ENCODE measurements around the gene MYT1. TPM values are rescaled to one million over a fixed set of nuclear protein-coding genes. Genes with fewer than 3 reads are reported as not detected.

The MYT1 gene
- total RNA-seq, 4 donors from 2014 or later = not detected

- Histone ChIP-seq H3K27ac (replicated peaks in 1 of 4) (no peak overlapping the region), H3K27me3 (peaks cover 0 to 37% (median under 1%) of the 10 kb centered on the region in 4 donors), H3K4me1 (no peaks in the 10 kb centered on the region), H3K9me3 (no peaks in the 10 kb centered on the region), H3K4me3 (no peak overlapping the region), H3K36me3 (no peaks in the 10 kb centered on the region)
- 80% methylated on average over 32 of the region's 32 CpGs for WGBS
- intact Hi-C loops (cut with DNase I) = no loop called here
- no peak for DNase-seq (ENCODE audit: extremely low spot score)
- TF ChIP-seq POLR2AphosphoS5 (IDR thresholded peaks at IDR 0.05) (no peak), POLR2A (IDR thresholded peaks at IDR 0.05; ENCODE audit: low read depth) (no peak), EP300 (IDR thresholded peaks at IDR 0.05) (no peak)
- TF ChIP-seq, protein P1, sequence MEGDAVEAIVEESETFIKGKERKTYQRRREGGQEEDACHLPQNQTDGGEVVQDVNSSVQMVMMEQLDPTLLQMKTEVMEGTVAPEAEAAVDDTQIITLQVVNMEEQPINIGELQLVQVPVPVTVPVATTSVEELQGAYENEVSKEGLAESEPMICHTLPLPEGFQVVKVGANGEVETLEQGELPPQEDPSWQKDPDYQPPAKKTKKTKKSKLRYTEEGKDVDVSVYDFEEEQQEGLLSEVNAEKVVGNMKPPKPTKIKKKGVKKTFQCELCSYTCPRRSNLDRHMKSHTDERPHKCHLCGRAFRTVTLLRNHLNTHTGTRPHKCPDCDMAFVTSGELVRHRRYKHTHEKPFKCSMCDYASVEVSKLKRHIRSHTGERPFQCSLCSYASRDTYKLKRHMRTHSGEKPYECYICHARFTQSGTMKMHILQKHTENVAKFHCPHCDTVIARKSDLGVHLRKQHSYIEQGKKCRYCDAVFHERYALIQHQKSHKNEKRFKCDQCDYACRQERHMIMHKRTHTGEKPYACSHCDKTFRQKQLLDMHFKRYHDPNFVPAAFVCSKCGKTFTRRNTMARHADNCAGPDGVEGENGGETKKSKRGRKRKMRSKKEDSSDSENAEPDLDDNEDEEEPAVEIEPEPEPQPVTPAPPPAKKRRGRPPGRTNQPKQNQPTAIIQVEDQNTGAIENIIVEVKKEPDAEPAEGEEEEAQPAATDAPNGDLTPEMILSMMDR (IDR thresholded peaks at IDR 0.05) = no peak
Measured at GRCh38 chr20:64136004-64136710, 28.1 kb upstream of the MYT1 start.

GRCh38 chr20:64137598-64138031, 26.6 kb upstream of the MYT1 start:
- Histone ChIP-seq H3K36me3 (no peaks in the 10 kb centered on the region), H3K27me3 (peaks cover 0 to 48% (median 2%) of the 10 kb centered on the region in 4 donors), H3K4me1 (no peaks in the 10 kb centered on the region), H3K4me3 (no peak overlapping the region), H3K27ac (replicated peaks in 1 of 4) (no peak overlapping the region), H3K9me3 (no peaks in the 10 kb centered on the region)
- TF ChIP-seq, protein P1 (IDR thresholded peaks at IDR 0.05) = no peak
- intact Hi-C loops (cut with DNase I) = no loop called here
- 78% methylated on average over 4 of the region's 6 CpGs for WGBS
- DNase-seq (ENCODE audit: extremely low spot score) = no peak

DNA sequence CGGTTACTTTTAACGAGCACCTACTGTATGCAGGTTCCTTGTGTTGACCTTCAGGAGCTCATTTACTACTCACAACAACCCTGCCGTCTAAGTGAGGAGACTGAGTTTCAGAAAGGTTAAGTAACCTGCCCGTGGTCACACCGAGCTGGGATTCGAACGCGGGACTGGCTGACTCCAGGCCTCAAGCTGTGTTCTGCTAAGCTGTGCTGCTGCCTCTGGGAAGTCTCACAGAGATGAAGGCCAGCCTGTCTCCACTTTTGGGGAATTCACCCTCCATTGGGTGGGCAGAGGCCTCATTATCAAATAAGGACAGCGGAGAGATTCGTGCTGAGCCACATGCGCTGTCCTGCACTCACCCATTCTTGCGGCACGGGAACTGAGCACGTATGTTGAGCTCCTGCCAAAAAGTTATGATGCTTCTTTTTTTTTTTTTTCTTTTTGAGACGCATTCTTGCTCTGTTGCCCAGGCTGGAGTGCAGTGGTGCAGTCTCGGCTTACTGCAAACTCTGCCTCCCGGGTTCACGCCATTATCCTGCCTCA, 25.9 kb upstream of the MYT1 start:
- intact Hi-C loops (cut with DNase I) = no loop called here
- no peak overlapping the region for H3K27ac ChIP-seq (replicated peaks in 1 of 4)
- H3K4me1 ChIP-seq = no peaks in the 10 kb centered on the region
- no peak for DNase-seq (ENCODE audit: extremely low spot score)
- TF ChIP-seq POLR2AphosphoS5 (IDR thresholded peaks at IDR 0.05) (no peak), POLR2A (IDR thresholded peaks at IDR 0.05; ENCODE audit: low read depth) (no peak), EP300 (IDR thresholded peaks at IDR 0.05) (no peak)
- TF ChIP-seq, protein P1 (IDR thresholded peaks at IDR 0.05) = no peak
- WGBS = 80% methylated on average over 18 of the region's 18 CpGs
- H3K27me3 ChIP-seq = peaks cover 0 to 55% (median 2%) of the 10 kb centered on the region in 4 donors
- H3K36me3 ChIP-seq = no peaks in the 10 kb centered on the region
- H3K9me3 ChIP-seq = no peaks in the 10 kb centered on the region
- no peak overlapping the region for H3K4me3 ChIP-seq

DNA sequence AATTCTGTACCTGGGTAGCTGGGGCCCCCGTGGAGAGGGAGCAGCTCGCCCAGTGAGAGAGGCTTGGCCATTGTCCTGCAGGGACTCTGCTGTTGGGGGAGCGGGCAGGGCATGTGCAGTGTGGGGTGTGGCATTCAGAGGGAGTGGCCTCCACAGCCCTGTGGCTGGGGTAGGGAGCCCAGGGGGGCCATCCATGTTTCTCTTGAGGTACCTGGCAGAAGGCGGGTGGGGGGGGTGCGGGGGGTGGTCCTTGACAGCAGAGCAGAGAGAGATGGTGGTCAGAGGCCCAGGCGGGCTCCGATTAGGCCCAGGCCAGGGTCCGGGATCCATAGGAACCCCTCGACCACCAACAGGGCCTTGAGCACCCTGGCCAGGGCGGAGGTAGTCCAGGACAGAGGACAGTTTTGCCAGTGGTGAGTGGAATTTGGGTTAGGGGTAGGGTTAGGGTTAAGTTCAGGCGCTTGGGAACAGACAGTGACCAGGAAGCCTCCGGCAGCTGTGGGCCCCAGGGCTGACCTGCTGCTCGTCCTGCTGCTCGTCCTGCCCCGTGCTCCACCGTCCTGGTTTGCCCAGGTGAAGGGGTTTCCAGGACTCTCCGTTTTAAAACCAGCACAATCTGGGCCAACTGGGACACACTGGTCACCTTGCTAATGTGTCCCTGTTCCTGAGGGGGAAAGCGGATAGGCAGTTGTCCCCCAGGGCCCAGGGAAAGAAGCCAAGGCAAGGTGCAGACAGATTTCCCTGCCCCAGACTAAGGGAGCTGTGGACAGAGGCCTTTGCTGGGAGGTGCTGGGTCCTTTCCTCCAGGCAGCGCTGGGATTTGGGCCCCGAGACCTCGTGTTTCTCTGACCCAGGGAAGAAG, 24.8 kb upstream of the MYT1 start:
- 80% methylated on average over 17 of the region's 21 CpGs for WGBS

More for the DNA sequence above, 24.8 kb upstream of the MYT1 start:
- TF ChIP-seq POLR2AphosphoS5 (IDR thresholded peaks at IDR 0.05) = no peak
- no peak for TF ChIP-seq EP300 (IDR thresholded peaks at IDR 0.05)
- TF ChIP-seq, protein P1 (IDR thresholded peaks at IDR 0.05) = no peak
- TF ChIP-seq POLR2A (IDR thresholded peaks at IDR 0.05; ENCODE audit: low read depth) = no peak
- Histone ChIP-seq H3K27me3 (peaks cover 0 to 51% (median 2%) of the 10 kb centered on the region in 4 donors), H3K36me3 (no peaks in the 10 kb centered on the region), H3K4me1 (no peaks in the 10 kb centered on the region), H3K9me3 (no peaks in the 10 kb centered on the region), H3K4me3 (no peak overlapping the region), H3K27ac (replicated peaks in 1 of 4) (no peak overlapping the region)
- intact Hi-C loops (cut with DNase I) = no loop called here
- no peak for DNase-seq (ENCODE audit: extremely low spot score)
